Liver (tissue), 9 donors: ENCODE data around the gene HMX3. TPM values are rescaled to one million over a fixed set of nuclear protein-coding genes. Genes with fewer than 3 reads are reported as not detected.

Source experiments
- DNase-seq: peaks from one replicate; pipeline ENCODE4 v3.0.0-alpha.2; 2017; ENCODE audit warnings: low spot score
- H3K27ac ChIP-seq, 2 donors: one replicate each; pipeline ENCODE4 v1.7.0; 2013; ENCODE audit warnings: inconsistent platforms in 2 of 2, low read length in 2 of 2, control low read depth in 1 of 2, low read depth in 1 of 2, mild to moderate bottlenecking in 1 of 2
- H3K27me3 ChIP-seq, 4 donors: one replicate each; pipeline versions ENCODE4 v1.6.1 to v1.7.0; 2013; ENCODE audit warnings: low read length in 3 of 4, inconsistent platforms in 1 of 4, mild to moderate bottlenecking in 1 of 4, moderate library complexity in 1 of 4; ENCODE audit not compliant: control insufficient read depth in 4 of 4, insufficient read depth in 4 of 4
- H3K36me3 ChIP-seq, 4 donors: one replicate each; pipeline versions ENCODE4 v1.6.1 to v1.7.0; 2013; ENCODE audit warnings: low read length in 3 of 4, mild to moderate bottlenecking in 3 of 4, low read depth in 1 of 4, moderate library complexity in 1 of 4; ENCODE audit not compliant: control insufficient read depth in 4 of 4, insufficient read depth in 3 of 4
- H3K4me1 ChIP-seq, 4 donors: one replicate each; pipeline versions ENCODE4 v1.6.1 to v1.7.0; 2013; ENCODE audit warnings: low read length in 3 of 4, mild to moderate bottlenecking in 3 of 4, moderate library complexity in 1 of 4; ENCODE audit not compliant: control insufficient read depth in 4 of 4, insufficient read depth in 4 of 4
- H3K4me3 ChIP-seq, 3 donors: one replicate each; pipeline versions ENCODE4 v1.6.1 to v1.7.0; 2013; ENCODE audit warnings: low read length in 3 of 3, control low read depth in 1 of 3, low read depth in 1 of 3, mild to moderate bottlenecking in 1 of 3
- H3K9ac ChIP-seq, 2 donors: one replicate each; pipeline ENCODE4 v1.7.0; 2013; ENCODE audit warnings: low read length in 2 of 2, mild to moderate bottlenecking in 2 of 2, moderate library complexity in 2 of 2, control low read depth in 1 of 2, low read depth in 1 of 2
- H3K9me3 ChIP-seq, 4 donors: one replicate each; pipeline versions ENCODE4 v1.6.1 to v1.7.0; 2013; ENCODE audit warnings: low read length in 3 of 4; ENCODE audit not compliant: control insufficient read depth in 4 of 4
- EGR1 ChIP-seq, 2 donors: IDR thresholded peaks; 2 replicates each; pipeline ENCODE4 v1.6.1; 2016 to 2018; ENCODE audit warnings: antibody characterized with exemption in 2 of 2, low read depth in 2 of 2
- FOXA1 ChIP-seq: IDR thresholded peaks from 2 replicates; pipeline ENCODE4 v1.6.1; 2016; ENCODE audit warnings: antibody characterized with exemption
- FOXA2 ChIP-seq: IDR thresholded peaks from 2 replicates; pipeline ENCODE4 v1.6.1; 2016; ENCODE audit warnings: antibody characterized with exemption
- GABPA ChIP-seq, 2 donors: IDR thresholded peaks in 1 of 2; conservative IDR thresholded peaks in 1 of 2; 2 replicates each; pipeline ENCODE4 v1.6.1; 2016; ENCODE audit warnings: antibody characterized with exemption in 2 of 2, mild to moderate bottlenecking in 1 of 2, moderate library complexity in 1 of 2
- HNF4A ChIP-seq, 2 donors: conservative IDR thresholded peaks; 2 replicates each; pipeline ENCODE4 v1.6.1; 2016; ENCODE audit warnings: antibody characterized with exemption in 2 of 2, mild to moderate bottlenecking in 2 of 2
- HNF4G ChIP-seq: IDR thresholded peaks from 2 replicates; pipeline ENCODE4 v1.6.1; 2016; ENCODE audit warnings: antibody characterized with exemption
- NR2F2 ChIP-seq: IDR thresholded peaks from 2 replicates; pipeline ENCODE4 v1.6.1; 2016; ENCODE audit warnings: antibody characterized with exemption
- RAD21 ChIP-seq, 2 donors: IDR thresholded peaks; 2 replicates each; pipeline ENCODE4 v1.6.1; 2016; ENCODE audit warnings: antibody characterized with exemption in 2 of 2, mild to moderate bottlenecking in 2 of 2
- RXRA ChIP-seq, 2 donors: IDR thresholded peaks; 2 replicates each; pipeline ENCODE4 v1.6.1; 2017 to 2018; ENCODE audit warnings: antibody characterized with exemption in 2 of 2, mild to moderate bottlenecking in 1 of 2
- SP1 ChIP-seq: IDR thresholded peaks from 2 replicates; pipeline ENCODE4 v1.6.1; 2018; ENCODE audit warnings: antibody characterized with exemption, mild to moderate bottlenecking
- TAF1 ChIP-seq: conservative IDR thresholded peaks from 2 replicates; pipeline ENCODE4 v1.6.1; 2016; ENCODE audit warnings: antibody characterized with exemption, mild to moderate bottlenecking
- YY1 ChIP-seq: IDR thresholded peaks from 2 replicates; pipeline ENCODE4 v1.6.1; 2016; ENCODE audit warnings: antibody characterized with exemption, mild to moderate bottlenecking
- WGBS: extraction: QIAGEN DNeasy Blood & Tissue Kit; methylation state at CpG from one replicate; pipeline ENCODE4 v1.1.7; 2013; 5-methylcytosine and 5-hydroxymethylcytosine counted together
- polyA plus RNA-seq, 2 donors: library from polyadenylated mRNA; stranded (reverse) in 1 of 2; unstranded in 1 of 2; fragments of 200-250 nt in 1 of 2; fragments of >200 nt in 1 of 2; fragmentation: Nextera tagmentation in 1 of 2; extraction: Ambion mirVana in 1 of 2; gene quantifications; one replicate each; pipeline versions ENCODE4 v1.2.1 to v1.2.3, GENCODE V29; 2013 to 2015
- total RNA-seq, 2 donors: library from RNA; depleted of rRNA; stranded (reverse); fragments of >200 nt; gene quantifications; one replicate each; pipeline ENCODE4 v1.2.3, GENCODE V29; 2014
- TF ChIP-seq, protein P1 (sequence below): IDR thresholded peaks from 2 replicates; pipeline ENCODE4 v1.6.1; 2016; ENCODE audit warnings: antibody characterized with exemption
- TF ChIP-seq, protein P2 (sequence below): IDR thresholded peaks from 2 replicates; pipeline ENCODE4 v1.6.1; 2016; ENCODE audit warnings: antibody characterized with exemption
- TF ChIP-seq, protein P3 (sequence below): fragments of 150-350 bp; IDR thresholded peaks from 2 replicates; pipeline ENCODE4 v1.5.1; 2017; ENCODE audit warnings: improper control_type of control experiment, low read depth, low read length; ENCODE audit not compliant: missing input control
- TF ChIP-seq, protein P4 (sequence below): IDR thresholded peaks from 2 replicates; pipeline ENCODE4 v1.6.1; 2016; ENCODE audit warnings: antibody characterized with exemption
- TF ChIP-seq, protein P5 (sequence below): IDR thresholded peaks from 2 replicates; pipeline ENCODE4 v1.6.1; 2016; ENCODE audit warnings: antibody characterized with exemption, mild to moderate bottlenecking
- donor health status: healthy.
- donor health status: healthy.
- donor health status: healthy.
- donor health status: healthy.
- donor health status: healthy.

The HMX3 gene
- total and polyA plus RNA-seq, 4 donors: not detected

DNA sequence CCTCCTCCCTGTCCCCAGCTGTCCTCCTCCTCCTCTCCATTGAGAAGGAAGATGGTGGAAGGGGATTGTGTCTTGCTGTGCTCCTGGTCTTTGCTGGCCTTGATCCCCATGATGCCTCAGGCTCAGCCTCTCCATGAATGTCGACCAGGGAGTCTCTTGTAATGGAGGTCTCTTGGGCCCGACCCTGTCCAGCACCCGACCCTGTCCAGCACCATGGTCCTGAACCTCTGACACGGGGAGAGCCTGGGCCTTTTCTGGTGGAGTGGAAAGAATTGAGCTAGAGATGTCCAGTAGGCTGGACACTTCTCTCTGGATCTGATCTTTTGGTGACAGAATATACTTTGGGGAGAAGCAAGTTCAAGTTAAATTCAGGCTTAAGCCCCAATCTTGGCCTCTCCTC lies 42.3 kb upstream of the HMX3 start:
- H3K9me3 ChIP-seq: no peaks in the 10 kb centered on the region
- no peaks in the 10 kb centered on the region for H3K4me1 ChIP-seq
- H3K27me3 ChIP-seq: peaks cover 0 to 4% (median 0%) of the 10 kb centered on the region in 4 donors
- TF ChIP-seq YY1 (no peak), TAF1 (no peak), RXRA (IDR thresholded peaks at IDR 0.05) (no peak), RAD21 (IDR thresholded peaks at IDR 0.05) (no peak), FOXA2 (no peak), HNF4A (conservative IDR thresholded peaks at IDR 0.05) (no peak), GABPA (IDR thresholded peaks at IDR 0.05 in 1 of 2, conservative IDR thresholded peaks at IDR 0.05 in 1 of 2) (no peak), FOXA1 (no peak), HNF4G (no peak), NR2F2 (no peak), EGR1 (IDR thresholded peaks at IDR 0.05; ENCODE audit: low read depth in 2 of 2) (no peak), SP1 (no peak)
- TF ChIP-seq, protein P1, sequence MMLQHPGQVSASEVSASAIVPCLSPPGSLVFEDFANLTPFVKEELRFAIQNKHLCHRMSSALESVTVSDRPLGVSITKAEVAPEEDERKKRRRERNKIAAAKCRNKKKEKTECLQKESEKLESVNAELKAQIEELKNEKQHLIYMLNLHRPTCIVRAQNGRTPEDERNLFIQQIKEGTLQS: no peak
- TF ChIP-seq, protein P2, sequence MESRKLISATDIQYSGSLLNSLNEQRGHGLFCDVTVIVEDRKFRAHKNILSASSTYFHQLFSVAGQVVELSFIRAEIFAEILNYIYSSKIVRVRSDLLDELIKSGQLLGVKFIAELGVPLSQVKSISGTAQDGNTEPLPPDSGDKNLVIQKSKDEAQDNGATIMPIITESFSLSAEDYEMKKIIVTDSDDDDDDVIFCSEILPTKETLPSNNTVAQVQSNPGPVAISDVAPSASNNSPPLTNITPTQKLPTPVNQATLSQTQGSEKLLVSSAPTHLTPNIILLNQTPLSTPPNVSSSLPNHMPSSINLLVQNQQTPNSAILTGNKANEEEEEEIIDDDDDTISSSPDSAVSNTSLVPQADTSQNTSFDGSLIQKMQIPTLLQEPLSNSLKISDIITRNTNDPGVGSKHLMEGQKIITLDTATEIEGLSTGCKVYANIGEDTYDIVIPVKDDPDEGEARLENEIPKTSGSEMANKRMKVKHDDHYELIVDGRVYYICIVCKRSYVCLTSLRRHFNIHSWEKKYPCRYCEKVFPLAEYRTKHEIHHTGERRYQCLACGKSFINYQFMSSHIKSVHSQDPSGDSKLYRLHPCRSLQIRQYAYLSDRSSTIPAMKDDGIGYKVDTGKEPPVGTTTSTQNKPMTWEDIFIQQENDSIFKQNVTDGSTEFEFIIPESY: no peak
- TF ChIP-seq, protein P3, sequence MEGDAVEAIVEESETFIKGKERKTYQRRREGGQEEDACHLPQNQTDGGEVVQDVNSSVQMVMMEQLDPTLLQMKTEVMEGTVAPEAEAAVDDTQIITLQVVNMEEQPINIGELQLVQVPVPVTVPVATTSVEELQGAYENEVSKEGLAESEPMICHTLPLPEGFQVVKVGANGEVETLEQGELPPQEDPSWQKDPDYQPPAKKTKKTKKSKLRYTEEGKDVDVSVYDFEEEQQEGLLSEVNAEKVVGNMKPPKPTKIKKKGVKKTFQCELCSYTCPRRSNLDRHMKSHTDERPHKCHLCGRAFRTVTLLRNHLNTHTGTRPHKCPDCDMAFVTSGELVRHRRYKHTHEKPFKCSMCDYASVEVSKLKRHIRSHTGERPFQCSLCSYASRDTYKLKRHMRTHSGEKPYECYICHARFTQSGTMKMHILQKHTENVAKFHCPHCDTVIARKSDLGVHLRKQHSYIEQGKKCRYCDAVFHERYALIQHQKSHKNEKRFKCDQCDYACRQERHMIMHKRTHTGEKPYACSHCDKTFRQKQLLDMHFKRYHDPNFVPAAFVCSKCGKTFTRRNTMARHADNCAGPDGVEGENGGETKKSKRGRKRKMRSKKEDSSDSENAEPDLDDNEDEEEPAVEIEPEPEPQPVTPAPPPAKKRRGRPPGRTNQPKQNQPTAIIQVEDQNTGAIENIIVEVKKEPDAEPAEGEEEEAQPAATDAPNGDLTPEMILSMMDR: no peak
- TF ChIP-seq, protein P4, sequence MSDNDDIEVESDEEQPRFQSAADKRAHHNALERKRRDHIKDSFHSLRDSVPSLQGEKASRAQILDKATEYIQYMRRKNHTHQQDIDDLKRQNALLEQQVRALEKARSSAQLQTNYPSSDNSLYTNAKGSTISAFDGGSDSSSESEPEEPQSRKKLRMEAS: no peak
- TF ChIP-seq, protein P5, sequence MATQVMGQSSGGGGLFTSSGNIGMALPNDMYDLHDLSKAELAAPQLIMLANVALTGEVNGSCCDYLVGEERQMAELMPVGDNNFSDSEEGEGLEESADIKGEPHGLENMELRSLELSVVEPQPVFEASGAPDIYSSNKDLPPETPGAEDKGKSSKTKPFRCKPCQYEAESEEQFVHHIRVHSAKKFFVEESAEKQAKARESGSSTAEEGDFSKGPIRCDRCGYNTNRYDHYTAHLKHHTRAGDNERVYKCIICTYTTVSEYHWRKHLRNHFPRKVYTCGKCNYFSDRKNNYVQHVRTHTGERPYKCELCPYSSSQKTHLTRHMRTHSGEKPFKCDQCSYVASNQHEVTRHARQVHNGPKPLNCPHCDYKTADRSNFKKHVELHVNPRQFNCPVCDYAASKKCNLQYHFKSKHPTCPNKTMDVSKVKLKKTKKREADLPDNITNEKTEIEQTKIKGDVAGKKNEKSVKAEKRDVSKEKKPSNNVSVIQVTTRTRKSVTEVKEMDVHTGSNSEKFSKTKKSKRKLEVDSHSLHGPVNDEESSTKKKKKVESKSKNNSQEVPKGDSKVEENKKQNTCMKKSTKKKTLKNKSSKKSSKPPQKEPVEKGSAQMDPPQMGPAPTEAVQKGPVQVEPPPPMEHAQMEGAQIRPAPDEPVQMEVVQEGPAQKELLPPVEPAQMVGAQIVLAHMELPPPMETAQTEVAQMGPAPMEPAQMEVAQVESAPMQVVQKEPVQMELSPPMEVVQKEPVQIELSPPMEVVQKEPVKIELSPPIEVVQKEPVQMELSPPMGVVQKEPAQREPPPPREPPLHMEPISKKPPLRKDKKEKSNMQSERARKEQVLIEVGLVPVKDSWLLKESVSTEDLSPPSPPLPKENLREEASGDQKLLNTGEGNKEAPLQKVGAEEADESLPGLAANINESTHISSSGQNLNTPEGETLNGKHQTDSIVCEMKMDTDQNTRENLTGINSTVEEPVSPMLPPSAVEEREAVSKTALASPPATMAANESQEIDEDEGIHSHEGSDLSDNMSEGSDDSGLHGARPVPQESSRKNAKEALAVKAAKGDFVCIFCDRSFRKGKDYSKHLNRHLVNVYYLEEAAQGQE: no peak
- H3K9ac ChIP-seq: no peak overlapping the region
- H3K4me3 ChIP-seq: no peak overlapping the region
- DNase-seq: no peak
- no peak overlapping the region for H3K27ac ChIP-seq
- 72% methylated on average over 4 of the region's 4 CpGs for WGBS
- H3K36me3 ChIP-seq: no peaks in the 10 kb centered on the region

DNA sequence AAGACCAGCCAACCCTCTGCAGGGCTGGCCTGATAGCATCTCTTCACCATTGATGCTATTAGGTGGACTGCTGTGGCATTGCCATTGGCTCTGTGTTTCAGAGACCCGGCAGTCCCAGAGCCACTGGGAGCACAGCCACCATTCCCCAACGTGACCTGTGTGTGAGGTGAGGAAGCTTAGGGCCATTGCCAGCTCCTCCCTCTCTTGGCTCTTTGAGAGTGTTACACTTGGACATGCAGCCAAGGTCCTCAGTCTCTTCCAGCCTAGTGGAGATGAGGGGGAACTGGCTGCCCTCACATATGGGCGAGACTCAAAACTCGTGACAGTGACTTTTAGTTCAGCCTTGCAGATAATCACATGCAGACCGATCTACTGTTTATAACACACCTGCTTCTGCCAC lies 39.3 kb upstream of the HMX3 start:
- no peak overlapping the region for H3K4me3 ChIP-seq
- no peak overlapping the region for H3K9ac ChIP-seq
- H3K27me3 ChIP-seq: peaks cover 0 to 4% (median 0%) of the 10 kb centered on the region in 4 donors
- H3K4me1 ChIP-seq: no peaks in the 10 kb centered on the region
- H3K9me3 ChIP-seq: no peaks in the 10 kb centered on the region
- WGBS: 69% methylated on average over 5 of the region's 5 CpGs
- H3K27ac ChIP-seq: no peak overlapping the region
- TF ChIP-seq HNF4G: no peak
- no peak for TF ChIP-seq NR2F2
- TF ChIP-seq, protein P1: no peak
- TF ChIP-seq TAF1: no peak
- no peak for TF ChIP-seq GABPA (IDR thresholded peaks at IDR 0.05 in 1 of 2, conservative IDR thresholded peaks at IDR 0.05 in 1 of 2)
- no peak for TF ChIP-seq RXRA (IDR thresholded peaks at IDR 0.05)
- no peak for DNase-seq
- no peaks in the 10 kb centered on the region for H3K36me3 ChIP-seq
